ENCODE data around the gene RPTOR. TPM values are rescaled to one million over a fixed set of nuclear protein-coding genes. Genes with fewer than 3 reads are reported as not detected.

RPTOR gene
- total RNA-seq, 1 experiment from 2014 or later: 10.1 TPM

GRCh38 chr17:80845863-80846671 is 301.4 kb downstream of the RPTOR start:
- no peak for DNase-seq (ENCODE audit: low read depth)

GRCh38 chr17:80846932-80847331 is 302.3 kb downstream of the RPTOR start:
- DNase-seq (ENCODE audit: low read depth): no peak

DNA sequence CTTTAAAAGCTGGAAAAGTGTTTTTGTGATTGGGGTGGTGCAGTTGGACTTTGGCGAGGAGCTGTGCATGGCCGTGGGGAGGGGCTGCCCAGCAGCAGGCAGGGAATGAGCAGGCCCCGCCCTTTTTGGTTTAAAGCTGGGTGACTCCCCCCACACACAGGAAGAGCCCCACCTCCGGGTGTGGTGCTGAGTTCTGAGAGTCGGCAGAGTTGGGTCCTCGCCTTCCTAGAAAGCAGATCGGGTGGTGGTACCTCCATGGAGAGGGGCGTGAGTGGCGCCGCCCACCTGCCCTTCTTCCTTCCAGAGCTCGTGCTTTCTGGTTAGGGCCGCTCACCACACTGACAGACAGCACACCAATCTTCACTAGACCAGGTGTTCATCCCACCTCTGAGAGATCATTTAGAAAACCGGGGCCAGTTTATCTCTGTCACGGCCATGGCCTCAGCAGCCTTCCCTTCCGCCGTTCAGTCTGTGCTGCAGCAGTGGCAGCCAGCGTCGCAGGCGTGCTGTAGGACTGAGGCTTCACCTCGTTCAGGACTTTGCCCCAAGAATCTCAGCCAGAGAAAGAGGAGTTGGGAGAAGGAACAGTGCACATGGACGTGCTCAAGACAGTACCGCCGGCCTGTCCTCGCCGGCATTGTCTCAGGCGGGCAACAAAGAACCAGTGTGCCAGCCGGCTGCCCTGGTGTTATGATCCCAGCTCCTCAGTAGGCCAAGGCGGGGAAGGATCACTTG is 303.0 kb downstream of the RPTOR start:
- DNase-seq (ENCODE audit: low read depth): no peak

DNA sequence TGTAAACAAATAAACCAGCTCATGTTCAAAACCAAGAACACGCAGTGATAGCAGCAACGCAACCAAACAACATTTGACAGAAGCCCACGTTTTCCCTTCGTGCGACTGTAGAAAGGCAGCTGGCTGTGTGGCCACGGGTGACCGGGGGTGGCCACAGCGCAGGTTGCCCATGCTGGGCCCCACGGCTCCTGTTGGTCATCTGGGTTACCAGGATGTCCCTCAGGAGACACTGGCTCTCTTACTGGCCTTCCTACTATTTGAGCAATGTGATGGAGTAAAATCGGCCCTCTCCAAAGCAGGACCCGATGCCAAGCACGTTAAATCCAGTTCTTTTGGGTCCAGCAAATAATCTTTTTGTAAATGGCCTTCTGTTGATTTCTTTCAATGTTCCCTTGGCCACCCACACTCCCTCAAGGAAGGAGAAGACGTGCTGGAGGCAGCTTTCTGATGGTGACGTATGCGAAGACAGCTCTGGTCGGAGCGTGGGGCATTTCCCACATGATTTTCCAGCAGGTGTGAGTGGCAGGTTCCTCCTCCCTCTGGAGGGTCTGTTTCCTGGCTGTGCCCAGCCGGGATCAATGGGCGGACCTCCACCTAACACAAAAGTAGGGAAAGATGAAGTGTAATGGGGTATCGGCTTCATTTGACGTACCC is 303.9 kb downstream of the RPTOR start:
- DNase-seq (ENCODE audit: low read depth): no peak

GRCh38 chr17:80849119-80849518 is 304.5 kb downstream of the RPTOR start:
- DNase-seq (ENCODE audit: low read depth): no peak

DNA sequence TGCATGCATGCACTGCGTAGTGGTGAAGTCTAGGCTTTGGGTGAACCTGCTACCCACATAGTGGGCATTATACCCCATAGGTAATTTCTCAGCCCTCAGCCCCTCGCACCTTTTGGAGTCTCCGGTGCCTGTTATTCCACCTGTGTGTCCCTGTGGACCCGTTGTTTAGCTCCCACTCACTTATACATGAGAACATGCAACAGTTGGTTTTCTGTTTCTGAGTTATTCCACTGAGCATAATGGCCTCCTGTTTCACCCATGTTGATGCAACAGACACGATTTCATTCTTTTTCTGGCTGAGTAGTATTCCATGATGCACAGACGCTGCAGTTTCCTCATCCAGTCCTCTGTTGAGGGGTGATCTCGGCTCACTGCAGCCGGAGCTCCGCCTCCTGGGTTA is 305.5 kb downstream of the RPTOR start:
- no peak for DNase-seq (ENCODE audit: low read depth)

DNA sequence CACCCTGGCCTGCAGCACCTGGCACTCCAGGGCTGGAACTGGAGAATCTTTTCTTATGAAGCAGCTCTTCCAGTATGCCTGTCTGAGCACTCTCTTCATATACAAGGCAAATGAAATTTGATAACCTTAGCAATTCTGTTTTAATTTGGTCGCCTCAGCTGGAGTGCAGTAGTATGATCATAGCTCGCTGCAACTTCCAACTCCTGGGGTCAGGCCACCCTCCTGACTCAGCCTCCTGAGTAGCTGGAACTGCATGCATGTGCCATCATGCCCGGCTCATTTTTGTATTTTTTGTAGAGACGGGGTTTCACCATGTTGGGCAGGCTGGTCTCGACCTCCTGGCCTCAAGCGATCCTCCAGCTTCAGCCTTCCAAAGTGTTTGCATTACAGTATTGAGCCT is 306.2 kb downstream of the RPTOR start:
- DNase-seq (ENCODE audit: low read depth): no peak

DNA sequence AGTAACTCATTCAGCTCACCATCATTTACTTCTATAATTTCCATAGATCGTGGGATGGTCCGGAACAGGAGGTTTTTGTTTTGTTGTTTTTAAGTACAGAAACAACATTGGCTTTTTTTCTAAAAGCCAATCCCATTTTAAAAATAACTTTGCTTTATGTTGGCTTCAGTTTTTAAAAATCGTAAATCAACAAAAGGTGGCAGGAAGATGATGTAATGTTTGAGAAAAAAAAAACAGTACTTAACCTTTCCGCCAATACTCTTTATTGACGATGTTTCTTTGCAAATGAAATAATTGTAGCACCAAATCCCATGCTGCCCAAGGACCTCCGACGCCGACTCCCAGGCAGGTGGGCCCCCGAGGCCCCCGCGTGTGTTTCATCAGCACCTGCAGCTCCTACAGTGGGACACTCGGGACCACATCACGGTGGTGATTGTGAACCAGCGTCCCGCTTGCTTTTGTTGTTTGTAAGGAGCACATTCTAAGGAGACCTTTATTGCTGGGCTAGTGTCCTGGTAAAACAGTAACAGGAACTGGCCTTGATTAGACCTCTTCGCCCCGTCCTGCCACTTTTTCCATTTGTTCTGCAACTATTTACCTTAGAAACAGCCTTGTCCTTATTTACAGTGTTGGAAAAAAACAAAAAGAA is 306.8 kb downstream of the RPTOR start:
- DNase-seq (ENCODE audit: low read depth): no peak

GRCh38 chr17:80852476-80853015 is 307.9 kb downstream of the RPTOR start:
- DNase-seq (ENCODE audit: low read depth): no peak

- no peak for DNase-seq (ENCODE audit: low read depth)
Measured at GRCh38 chr17:80853076-80853475, 308.4 kb downstream of the RPTOR start.

DNA sequence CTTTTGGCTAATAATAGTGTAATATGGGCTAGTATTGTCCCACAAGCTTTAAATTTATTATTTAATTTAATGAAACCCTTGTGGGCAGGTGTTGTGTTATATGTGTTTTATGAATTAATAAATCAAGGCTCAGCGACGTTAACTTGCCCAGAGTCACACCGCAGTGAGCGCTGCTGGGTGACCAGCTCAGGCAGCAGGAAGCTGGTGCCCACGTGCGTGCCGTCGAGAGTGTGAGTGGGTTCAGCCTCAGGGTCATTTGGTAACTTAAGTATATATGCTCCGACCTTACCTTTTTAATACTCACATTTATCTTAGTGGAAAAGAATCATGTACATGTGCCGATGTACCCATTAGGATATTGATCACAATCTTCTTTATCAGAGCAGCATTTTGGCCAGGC is 309.6 kb downstream of the RPTOR start:
- DNase-seq (ENCODE audit: low read depth): no peak

DNA sequence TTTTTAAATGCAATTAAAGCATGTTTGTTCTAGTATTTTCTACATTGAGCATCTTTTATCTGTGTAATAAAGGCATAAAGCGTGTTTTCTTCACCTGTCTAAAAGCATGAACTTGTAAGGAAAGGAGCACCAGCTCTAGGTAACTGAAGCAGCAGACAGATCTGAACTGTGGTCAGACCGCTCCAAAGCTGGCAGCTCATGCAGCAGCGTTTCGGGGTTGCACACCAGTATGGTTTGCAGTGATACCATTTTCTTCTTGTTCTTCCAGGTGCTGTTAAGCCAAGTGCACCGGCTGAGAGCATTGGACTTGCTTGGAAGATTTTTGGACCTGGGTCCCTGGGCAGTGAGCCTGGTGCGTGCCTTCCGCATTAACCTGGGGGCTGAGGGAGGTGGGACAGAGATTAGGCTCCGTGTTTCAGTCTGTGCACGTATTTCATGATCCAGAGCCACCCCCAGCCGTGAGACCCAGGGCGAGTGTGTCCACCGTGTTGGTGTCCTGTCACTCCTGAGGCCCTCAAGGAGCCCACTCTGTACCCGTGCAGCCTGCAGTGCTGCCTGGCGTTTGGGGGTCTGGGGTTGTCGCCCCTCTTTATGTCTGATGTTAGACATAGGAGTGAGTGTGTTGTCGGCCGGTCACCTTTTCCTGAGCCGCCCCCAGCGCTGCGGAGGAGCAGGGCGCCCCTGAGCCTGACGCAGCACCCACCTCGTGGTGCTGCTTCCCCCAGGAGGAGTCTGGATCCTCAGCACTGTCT is 310.7 kb downstream of the RPTOR start:
- DNase-seq (ENCODE audit: low read depth): no peak

- peak; percentile 98 for DNase-seq (ENCODE audit: low read depth)
Measured at GRCh38 chr17:80855948-80856862, 311.6 kb downstream of the RPTOR start.

DNA sequence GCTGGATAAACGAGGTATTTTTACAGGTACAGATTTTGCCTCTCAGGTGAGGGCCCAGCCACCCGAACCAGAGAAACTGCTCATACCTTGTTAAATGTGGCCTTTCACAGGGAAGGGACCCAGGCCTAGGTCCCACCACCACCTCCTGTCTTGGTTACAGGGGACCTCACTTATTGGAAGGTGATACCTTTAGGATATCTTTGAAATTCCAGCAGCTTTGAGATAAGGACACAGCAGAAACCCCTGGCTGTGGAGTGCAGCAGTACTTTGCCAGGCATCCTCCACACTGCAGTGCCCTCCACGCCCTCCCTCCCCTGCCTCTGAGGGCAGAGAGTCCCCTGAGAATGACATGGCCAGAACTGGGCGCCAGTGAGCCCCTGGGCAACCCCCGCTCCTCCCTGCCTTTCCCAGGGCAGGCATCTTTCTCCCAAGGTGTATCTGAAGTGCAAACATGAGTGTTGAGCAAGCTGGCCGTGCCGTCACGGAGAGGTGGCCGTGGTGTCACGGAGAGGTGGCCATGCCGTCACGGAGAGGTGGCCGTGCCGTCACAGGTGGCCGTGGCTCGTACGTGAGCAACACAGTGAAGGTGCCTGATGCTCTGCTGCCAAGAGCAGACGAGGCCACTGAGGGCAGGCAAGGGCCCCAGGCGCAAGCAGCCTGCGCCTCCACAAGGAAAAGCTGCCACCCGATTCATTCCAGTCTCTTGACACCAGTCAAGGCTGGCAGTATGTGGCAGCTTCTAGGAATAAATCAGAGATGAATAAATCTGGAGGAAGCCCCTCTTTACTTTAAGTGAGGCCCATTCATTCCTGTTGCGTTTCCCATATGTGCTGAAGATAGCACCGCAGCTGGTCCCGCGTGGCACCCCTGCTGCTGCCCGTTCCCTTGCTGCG is 312.5 kb downstream of the RPTOR start:
- no peak for DNase-seq (ENCODE audit: low read depth)

- DNase-seq (ENCODE audit: low read depth): no peak
Measured at GRCh38 chr17:80857756-80858171, 313.1 kb downstream of the RPTOR start.

DNA sequence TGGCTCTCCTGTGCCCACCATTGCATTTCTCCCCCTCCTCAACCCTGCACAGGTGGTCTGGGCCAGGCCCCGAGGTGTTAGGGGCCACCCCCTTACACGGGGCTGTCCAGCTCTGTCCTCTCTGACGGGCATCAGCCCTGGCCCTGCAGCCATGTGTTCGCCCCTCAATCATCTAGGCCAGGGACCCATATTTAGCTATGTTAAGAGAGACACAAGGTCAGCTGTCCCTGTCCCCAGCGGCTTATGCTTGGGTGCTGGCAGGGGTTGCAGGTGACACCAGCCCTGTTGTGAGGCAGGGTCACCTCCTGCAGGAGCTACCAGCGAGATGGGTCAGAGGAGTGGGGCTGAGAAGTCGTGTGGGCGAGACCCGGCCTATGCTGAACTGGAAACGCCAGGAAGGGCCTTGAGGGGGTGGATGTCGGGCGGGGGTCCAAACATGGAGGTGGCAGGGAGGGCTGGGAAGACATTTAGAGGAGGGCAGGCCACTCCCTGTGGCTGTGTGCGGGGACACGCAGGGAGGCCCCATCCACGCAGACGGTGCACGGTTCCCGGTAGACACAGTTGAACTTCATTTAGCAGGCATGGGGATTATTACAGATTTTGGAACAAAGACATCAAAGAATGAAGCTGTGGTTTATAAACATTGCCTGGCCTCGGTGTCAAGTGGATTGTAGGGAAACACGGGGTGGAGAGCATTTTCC is 313.8 kb downstream of the RPTOR start:
- no peak for DNase-seq (ENCODE audit: low read depth)

DNA sequence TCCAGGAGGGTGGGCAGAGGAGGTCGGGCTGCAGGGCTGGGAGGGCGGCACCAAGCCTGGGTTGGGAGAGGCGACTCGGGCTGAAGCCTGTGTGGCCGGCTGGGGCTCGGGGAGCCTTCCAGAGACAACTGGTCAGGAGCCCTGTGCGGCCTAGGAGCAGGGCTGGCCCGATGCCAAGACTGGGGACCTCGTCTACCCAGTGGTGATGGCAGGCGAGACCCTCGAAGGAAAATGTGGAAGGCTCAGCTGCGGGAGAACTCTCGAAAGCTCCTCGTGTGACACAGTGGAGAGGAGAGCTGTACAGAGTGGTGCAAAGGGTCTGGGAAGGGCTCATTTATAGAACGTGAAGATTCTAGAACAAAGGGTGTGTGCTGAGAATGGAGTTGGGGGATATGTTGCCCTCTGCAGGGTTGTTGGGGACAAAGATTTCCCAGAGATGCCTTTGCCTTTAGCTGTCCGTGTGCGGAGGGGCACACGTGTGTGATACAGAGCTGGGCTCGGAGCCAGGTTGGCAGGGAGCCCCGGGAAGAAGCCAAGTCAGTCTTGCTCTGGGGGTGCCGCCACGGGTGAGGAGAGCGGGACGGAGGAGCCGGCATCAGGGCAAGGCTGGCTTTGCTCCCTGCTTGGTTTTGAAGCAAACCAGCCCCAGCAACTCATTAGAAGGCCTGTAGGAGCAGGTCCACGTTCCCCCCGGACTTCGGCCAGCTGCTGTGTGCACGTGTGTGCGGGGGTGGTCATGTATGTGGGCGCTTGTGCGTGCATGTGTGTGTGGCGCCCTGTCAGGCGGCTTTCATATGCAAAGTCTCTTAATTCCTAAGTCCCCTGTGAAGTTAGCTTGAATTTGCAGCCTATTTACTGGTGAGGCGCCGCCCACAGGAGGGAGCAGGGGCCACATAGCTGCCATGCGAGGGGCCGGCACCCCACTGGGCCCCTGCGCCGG is 314.6 kb downstream of the RPTOR start:
- DNase-seq (ENCODE audit: low read depth): peak; percentile 85

Measured in RPMI7951 (cell line).